Measurements from ENCODE around the gene CCNB2. TPM values are rescaled to one million over a fixed set of nuclear protein-coding genes. Genes with fewer than 3 reads are reported as not detected.
A peak's percentile ranks its signal among the peaks of the same experiment; 100 is the strongest.
"Not testable (repeated sequence)": the region's sequence is repeated elsewhere in the genome, so short reads cannot be mapped to it uniquely, and the experiment has no call there.

The CCNB2 gene
- total RNA-seq, 1 donor from 2014 or later: 374 TPM

DNA sequence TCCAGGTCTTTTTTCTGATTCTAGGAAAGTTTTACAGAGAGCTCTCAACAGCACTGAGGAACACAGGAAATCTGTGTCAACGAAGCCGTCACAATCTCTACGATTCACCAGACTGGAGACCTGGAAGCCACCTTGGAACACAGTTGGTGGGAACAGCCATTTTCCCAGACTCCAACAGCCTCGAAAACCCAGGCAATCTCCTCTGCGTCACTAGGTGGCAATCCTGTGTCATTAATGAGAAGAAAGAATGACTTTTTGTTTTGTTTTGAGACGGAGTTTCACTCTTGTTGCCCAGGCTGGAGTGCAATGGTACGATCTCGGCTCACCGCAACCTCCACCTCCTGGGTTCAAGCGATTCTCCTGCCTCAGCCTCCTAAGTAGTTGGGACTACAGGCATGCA lies 39.6 kb downstream of the CCNB2 start:
- H3F3A ChIP-seq (ENCODE audit: low read depth); H3K4me3 ChIP-seq; H3K9ac ChIP-seq; H3K79me2 ChIP-seq (ENCODE audit: low read depth); H3K4me1 ChIP-seq; H2AFZ ChIP-seq (replicated peaks); H4K20me1 ChIP-seq (ENCODE audit: low read depth); H3K27ac Mint-ChIP-seq; H3K27ac ChIP-seq; H3K4me2 ChIP-seq; H3K4me1 Mint-ChIP-seq; H3K9me3 Mint-ChIP-seq; H3K36me3 ChIP-seq; H3K9me3 ChIP-seq (ENCODE audit: low read depth); H3K4me3 Mint-ChIP-seq; H3K27me3 ChIP-seq; H3K27me3 Mint-ChIP-seq (ENCODE audit: insufficient read depth, low read depth): not testable (repeated sequence)
- H3K36me3 Mint-ChIP-seq: peaks cover 26% of the 10 kb centered on the region
- peak; percentile 24 for DNase-seq (ENCODE audit: low spot score)
- TF ChIP-seq, protein P1, sequence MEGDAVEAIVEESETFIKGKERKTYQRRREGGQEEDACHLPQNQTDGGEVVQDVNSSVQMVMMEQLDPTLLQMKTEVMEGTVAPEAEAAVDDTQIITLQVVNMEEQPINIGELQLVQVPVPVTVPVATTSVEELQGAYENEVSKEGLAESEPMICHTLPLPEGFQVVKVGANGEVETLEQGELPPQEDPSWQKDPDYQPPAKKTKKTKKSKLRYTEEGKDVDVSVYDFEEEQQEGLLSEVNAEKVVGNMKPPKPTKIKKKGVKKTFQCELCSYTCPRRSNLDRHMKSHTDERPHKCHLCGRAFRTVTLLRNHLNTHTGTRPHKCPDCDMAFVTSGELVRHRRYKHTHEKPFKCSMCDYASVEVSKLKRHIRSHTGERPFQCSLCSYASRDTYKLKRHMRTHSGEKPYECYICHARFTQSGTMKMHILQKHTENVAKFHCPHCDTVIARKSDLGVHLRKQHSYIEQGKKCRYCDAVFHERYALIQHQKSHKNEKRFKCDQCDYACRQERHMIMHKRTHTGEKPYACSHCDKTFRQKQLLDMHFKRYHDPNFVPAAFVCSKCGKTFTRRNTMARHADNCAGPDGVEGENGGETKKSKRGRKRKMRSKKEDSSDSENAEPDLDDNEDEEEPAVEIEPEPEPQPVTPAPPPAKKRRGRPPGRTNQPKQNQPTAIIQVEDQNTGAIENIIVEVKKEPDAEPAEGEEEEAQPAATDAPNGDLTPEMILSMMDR (IDR thresholded peaks at IDR 0.05): peak; percentile 38

DNA sequence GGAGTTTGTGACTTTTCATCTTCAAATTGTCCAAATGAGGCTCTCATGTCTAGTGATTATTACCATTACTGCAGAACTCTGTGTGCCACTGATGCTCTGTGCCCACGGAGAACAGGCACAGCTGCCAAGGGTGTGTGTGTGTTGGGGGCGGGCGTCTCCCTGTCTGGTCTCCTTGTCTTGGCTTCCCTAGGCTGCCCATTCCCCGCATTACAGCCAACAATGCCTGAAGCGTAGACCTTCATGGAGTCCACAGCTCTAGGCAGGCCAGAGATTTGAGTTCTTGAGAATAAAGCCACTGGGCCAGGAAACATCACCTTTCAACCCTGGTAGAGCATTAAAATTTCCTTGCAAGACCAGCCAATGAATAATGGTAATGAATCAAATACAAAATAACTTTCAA lies 42.7 kb downstream of the CCNB2 start:
- no peaks in the 10 kb centered on the region for H3F3A ChIP-seq (ENCODE audit: low read depth)
- no peak for DNase-seq (ENCODE audit: low spot score)
- no peaks in the 10 kb centered on the region for H3K79me2 ChIP-seq (ENCODE audit: low read depth)
- no peaks in the 10 kb centered on the region for H4K20me1 ChIP-seq (ENCODE audit: low read depth)
- peaks cover 9% of the 10 kb centered on the region for H3K4me1 ChIP-seq
- no peak overlapping the region for H3K4me3 Mint-ChIP-seq
- no peaks in the 10 kb centered on the region for H3K36me3 ChIP-seq
- H3K27ac Mint-ChIP-seq: no peak overlapping the region
- H3K9me3 ChIP-seq (ENCODE audit: low read depth): no peaks in the 10 kb centered on the region
- H3K4me1 Mint-ChIP-seq: peaks cover 3% of the 10 kb centered on the region
- no peak overlapping the region for H2AFZ ChIP-seq (replicated peaks)
- no peak overlapping the region for H3K27ac ChIP-seq
- TF ChIP-seq EZH2 (IDR thresholded peaks at IDR 0.05) (no peak), EZH2phosphoT487 (IDR thresholded peaks at IDR 0.05) (no peak)
- TF ChIP-seq, protein P1 (IDR thresholded peaks at IDR 0.05): no peak
- H3K4me3 ChIP-seq: no peak overlapping the region
- no peaks in the 10 kb centered on the region for H3K9me3 Mint-ChIP-seq
- no peaks in the 10 kb centered on the region for H3K27me3 ChIP-seq
- H3K27me3 Mint-ChIP-seq (ENCODE audit: insufficient read depth, low read depth): peaks cover 5% of the 10 kb centered on the region
- no peak overlapping the region for H3K9ac ChIP-seq
- no peak overlapping the region for H3K4me2 ChIP-seq
- H3K36me3 Mint-ChIP-seq: peaks cover 32% of the 10 kb centered on the region

DNA sequence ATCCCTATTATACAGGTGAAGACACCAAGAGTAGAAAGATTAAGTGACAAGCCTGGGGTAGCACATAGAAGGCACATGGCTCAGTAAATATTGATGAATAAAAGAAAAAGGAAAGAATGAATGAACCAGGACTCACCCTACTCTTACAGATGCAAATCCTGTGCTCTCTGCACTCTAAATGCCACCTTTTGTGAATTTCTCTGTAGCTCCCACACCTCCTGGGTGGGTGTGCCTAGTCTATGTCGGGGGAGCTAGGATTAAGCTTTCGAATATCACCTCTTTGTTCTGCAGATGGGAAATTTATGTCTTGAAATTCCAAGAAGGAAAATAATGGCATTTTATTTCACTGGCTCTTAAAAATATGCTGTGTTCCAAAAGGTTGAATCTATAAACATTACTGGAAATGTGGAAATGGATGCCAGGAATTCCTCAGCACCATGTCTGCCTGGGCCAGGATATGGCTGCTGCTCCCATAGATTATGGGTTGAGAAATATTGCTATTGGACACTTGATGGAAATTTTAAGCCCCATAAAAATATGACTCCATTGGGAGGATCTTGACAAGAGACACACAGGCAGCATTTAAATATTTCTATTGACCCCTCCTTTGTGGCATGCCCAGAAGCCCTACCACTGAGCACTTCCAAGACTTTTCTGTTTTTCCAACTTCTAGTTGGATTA lies 43.3 kb downstream of the CCNB2 start:
- H3K9me3 Mint-ChIP-seq: no peaks in the 10 kb centered on the region
- Histone ChIP-seq H3K9ac (no peak overlapping the region), H3F3A (ENCODE audit: low read depth) (no peaks in the 10 kb centered on the region), H3K4me2 (no peak overlapping the region), H3K36me3 (no peaks in the 10 kb centered on the region), H3K4me1 (peaks cover 9% of the 10 kb centered on the region), H3K9me3 (ENCODE audit: low read depth) (no peaks in the 10 kb centered on the region), H4K20me1 (ENCODE audit: low read depth) (no peaks in the 10 kb centered on the region), H3K27me3 (no peaks in the 10 kb centered on the region), H3K4me3 (no peak overlapping the region), H3K79me2 (ENCODE audit: low read depth) (no peaks in the 10 kb centered on the region), H3K27ac (no peak overlapping the region), H2AFZ (replicated peaks) (no peak overlapping the region)
- no peak for TF ChIP-seq EZH2 (IDR thresholded peaks at IDR 0.05)
- no peak for TF ChIP-seq EZH2phosphoT487 (IDR thresholded peaks at IDR 0.05)
- TF ChIP-seq, protein P1 (IDR thresholded peaks at IDR 0.05): no peak
- no peak overlapping the region for H3K27ac Mint-ChIP-seq
- H3K4me3 Mint-ChIP-seq: no peak overlapping the region
- H3K4me1 Mint-ChIP-seq: peaks cover 3% of the 10 kb centered on the region
- DNase-seq (ENCODE audit: low spot score): no peak
- peaks cover 7% of the 10 kb centered on the region for H3K27me3 Mint-ChIP-seq (ENCODE audit: insufficient read depth, low read depth)
- peaks cover 37% of the 10 kb centered on the region for H3K36me3 Mint-ChIP-seq
